Measurements from ENCODE around the gene TMEM191C.
"Not testable (repeated sequence)": the region's sequence is repeated elsewhere in the genome, so short reads cannot be mapped to it uniquely, and the experiment has no call there.

The TMEM191C gene

GRCh38 chr22:21484039-21484438 is 16.9 kb downstream of the TMEM191C start:
- not testable (repeated sequence) for H3K9me3 ChIP-seq (ENCODE audit: control insufficient read depth, low read length); H3K4me1 ChIP-seq (ENCODE audit: control insufficient read depth, insufficient read depth, low read length, poor library complexity, severe bottlenecking); H3K36me3 ChIP-seq (ENCODE audit: control insufficient read depth, insufficient read depth, low read length); H3K4me3 ChIP-seq (ENCODE audit: insufficient read depth, low read depth, low read length, poor library complexity, severe bottlenecking); H3K27me3 ChIP-seq (replicated peaks; ENCODE audit: control insufficient read depth, insufficient read depth, low read length, poor library complexity, severe bottlenecking); H3K27ac ChIP-seq (ENCODE audit: insufficient read depth, low read length, poor library complexity, severe bottlenecking); DNase-seq

GRCh38 chr22:21487723-21488122 is 20.5 kb downstream of the TMEM191C start:
- not testable (repeated sequence) for H3K9me3 ChIP-seq (ENCODE audit: control insufficient read depth, low read length); H3K4me1 ChIP-seq (ENCODE audit: control insufficient read depth, insufficient read depth, low read length, poor library complexity, severe bottlenecking); DNase-seq; H3K27ac ChIP-seq (ENCODE audit: insufficient read depth, low read length, poor library complexity, severe bottlenecking); H3K4me3 ChIP-seq (ENCODE audit: insufficient read depth, low read depth, low read length, poor library complexity, severe bottlenecking); H3K27me3 ChIP-seq (replicated peaks; ENCODE audit: control insufficient read depth, insufficient read depth, low read length, poor library complexity, severe bottlenecking); H3K36me3 ChIP-seq (ENCODE audit: control insufficient read depth, insufficient read depth, low read length)

GRCh38 chr22:21489149-21489680 is 22.0 kb downstream of the TMEM191C start:
- H3K36me3 ChIP-seq (ENCODE audit: control insufficient read depth, insufficient read depth, low read length); H3K4me3 ChIP-seq (ENCODE audit: insufficient read depth, low read depth, low read length, poor library complexity, severe bottlenecking); H3K4me1 ChIP-seq (ENCODE audit: control insufficient read depth, insufficient read depth, low read length, poor library complexity, severe bottlenecking); H3K27ac ChIP-seq (ENCODE audit: insufficient read depth, low read length, poor library complexity, severe bottlenecking); H3K27me3 ChIP-seq (replicated peaks; ENCODE audit: control insufficient read depth, insufficient read depth, low read length, poor library complexity, severe bottlenecking); H3K9me3 ChIP-seq (ENCODE audit: control insufficient read depth, low read length); DNase-seq: not testable (repeated sequence)

- not testable (repeated sequence) for H3K27ac ChIP-seq (ENCODE audit: insufficient read depth, low read length, poor library complexity, severe bottlenecking); H3K36me3 ChIP-seq (ENCODE audit: control insufficient read depth, insufficient read depth, low read length); H3K4me3 ChIP-seq (ENCODE audit: insufficient read depth, low read depth, low read length, poor library complexity, severe bottlenecking); H3K27me3 ChIP-seq (replicated peaks; ENCODE audit: control insufficient read depth, insufficient read depth, low read length, poor library complexity, severe bottlenecking); DNase-seq; H3K4me1 ChIP-seq (ENCODE audit: control insufficient read depth, insufficient read depth, low read length, poor library complexity, severe bottlenecking); H3K9me3 ChIP-seq (ENCODE audit: control insufficient read depth, low read length)
Measured at GRCh38 chr22:21490556-21490955, 23.4 kb downstream of the TMEM191C start.

GRCh38 chr22:21492271-21492670 is 25.1 kb downstream of the TMEM191C start:
- not testable (repeated sequence) for H3K9me3 ChIP-seq (ENCODE audit: control insufficient read depth, low read length); H3K4me3 ChIP-seq (ENCODE audit: insufficient read depth, low read depth, low read length, poor library complexity, severe bottlenecking); DNase-seq; H3K36me3 ChIP-seq (ENCODE audit: control insufficient read depth, insufficient read depth, low read length); H3K27me3 ChIP-seq (replicated peaks; ENCODE audit: control insufficient read depth, insufficient read depth, low read length, poor library complexity, severe bottlenecking); H3K4me1 ChIP-seq (ENCODE audit: control insufficient read depth, insufficient read depth, low read length, poor library complexity, severe bottlenecking); H3K27ac ChIP-seq (ENCODE audit: insufficient read depth, low read length, poor library complexity, severe bottlenecking)

- not testable (repeated sequence) for H3K9me3 ChIP-seq (ENCODE audit: control insufficient read depth, low read length); H3K4me3 ChIP-seq (ENCODE audit: insufficient read depth, low read depth, low read length, poor library complexity, severe bottlenecking); H3K4me1 ChIP-seq (ENCODE audit: control insufficient read depth, insufficient read depth, low read length, poor library complexity, severe bottlenecking); H3K36me3 ChIP-seq (ENCODE audit: control insufficient read depth, insufficient read depth, low read length); H3K27ac ChIP-seq (ENCODE audit: insufficient read depth, low read length, poor library complexity, severe bottlenecking); H3K27me3 ChIP-seq (replicated peaks; ENCODE audit: control insufficient read depth, insufficient read depth, low read length, poor library complexity, severe bottlenecking); DNase-seq
Measured at GRCh38 chr22:21493789-21494782, 26.9 kb downstream of the TMEM191C start.

- H3K36me3 ChIP-seq (ENCODE audit: control insufficient read depth, insufficient read depth, low read length); H3K27me3 ChIP-seq (replicated peaks; ENCODE audit: control insufficient read depth, insufficient read depth, low read length, poor library complexity, severe bottlenecking); DNase-seq; H3K9me3 ChIP-seq (ENCODE audit: control insufficient read depth, low read length); H3K27ac ChIP-seq (ENCODE audit: insufficient read depth, low read length, poor library complexity, severe bottlenecking); H3K4me3 ChIP-seq (ENCODE audit: insufficient read depth, low read depth, low read length, poor library complexity, severe bottlenecking); H3K4me1 ChIP-seq (ENCODE audit: control insufficient read depth, insufficient read depth, low read length, poor library complexity, severe bottlenecking): not testable (repeated sequence)
Measured at GRCh38 chr22:21497984-21498383, 30.8 kb downstream of the TMEM191C start.

- not testable (repeated sequence) for H3K4me1 ChIP-seq (ENCODE audit: control insufficient read depth, insufficient read depth, low read length, poor library complexity, severe bottlenecking); H3K4me3 ChIP-seq (ENCODE audit: insufficient read depth, low read depth, low read length, poor library complexity, severe bottlenecking); H3K27me3 ChIP-seq (replicated peaks; ENCODE audit: control insufficient read depth, insufficient read depth, low read length, poor library complexity, severe bottlenecking); H3K9me3 ChIP-seq (ENCODE audit: control insufficient read depth, low read length); H3K36me3 ChIP-seq (ENCODE audit: control insufficient read depth, insufficient read depth, low read length); DNase-seq; H3K27ac ChIP-seq (ENCODE audit: insufficient read depth, low read length, poor library complexity, severe bottlenecking)
Measured at GRCh38 chr22:21498489-21498888, 31.3 kb downstream of the TMEM191C start.

- H3K4me1 ChIP-seq (ENCODE audit: control insufficient read depth, insufficient read depth, low read length, poor library complexity, severe bottlenecking); H3K36me3 ChIP-seq (ENCODE audit: control insufficient read depth, insufficient read depth, low read length); H3K27me3 ChIP-seq (replicated peaks; ENCODE audit: control insufficient read depth, insufficient read depth, low read length, poor library complexity, severe bottlenecking); H3K9me3 ChIP-seq (ENCODE audit: control insufficient read depth, low read length); H3K4me3 ChIP-seq (ENCODE audit: insufficient read depth, low read depth, low read length, poor library complexity, severe bottlenecking); DNase-seq; H3K27ac ChIP-seq (ENCODE audit: insufficient read depth, low read length, poor library complexity, severe bottlenecking): not testable (repeated sequence)
Measured at GRCh38 chr22:21499623-21500506, 32.7 kb downstream of the TMEM191C start.

GRCh38 chr22:21510397-21510796 is 43.2 kb downstream of the TMEM191C start:
- not testable (repeated sequence) for DNase-seq; H3K27me3 ChIP-seq (replicated peaks; ENCODE audit: control insufficient read depth, insufficient read depth, low read length, poor library complexity, severe bottlenecking); H3K4me3 ChIP-seq (ENCODE audit: insufficient read depth, low read depth, low read length, poor library complexity, severe bottlenecking); H3K4me1 ChIP-seq (ENCODE audit: control insufficient read depth, insufficient read depth, low read length, poor library complexity, severe bottlenecking); H3K27ac ChIP-seq (ENCODE audit: insufficient read depth, low read length, poor library complexity, severe bottlenecking); H3K9me3 ChIP-seq (ENCODE audit: control insufficient read depth, low read length); H3K36me3 ChIP-seq (ENCODE audit: control insufficient read depth, insufficient read depth, low read length)
